Activated T-helper 9 cell treated with anti-CD3 and anti-CD28 coated beads, Interleukin-2, amount 50 U/mL, for 16 hours (primary cell): ENCODE data around the gene TRIO.

Source experiments
- DNase-seq: peaks from one replicate; pipeline ENCODE4 v3.0.0-alpha.2; 2020; ENCODE audit warnings: low read depth

The TRIO gene

DNA sequence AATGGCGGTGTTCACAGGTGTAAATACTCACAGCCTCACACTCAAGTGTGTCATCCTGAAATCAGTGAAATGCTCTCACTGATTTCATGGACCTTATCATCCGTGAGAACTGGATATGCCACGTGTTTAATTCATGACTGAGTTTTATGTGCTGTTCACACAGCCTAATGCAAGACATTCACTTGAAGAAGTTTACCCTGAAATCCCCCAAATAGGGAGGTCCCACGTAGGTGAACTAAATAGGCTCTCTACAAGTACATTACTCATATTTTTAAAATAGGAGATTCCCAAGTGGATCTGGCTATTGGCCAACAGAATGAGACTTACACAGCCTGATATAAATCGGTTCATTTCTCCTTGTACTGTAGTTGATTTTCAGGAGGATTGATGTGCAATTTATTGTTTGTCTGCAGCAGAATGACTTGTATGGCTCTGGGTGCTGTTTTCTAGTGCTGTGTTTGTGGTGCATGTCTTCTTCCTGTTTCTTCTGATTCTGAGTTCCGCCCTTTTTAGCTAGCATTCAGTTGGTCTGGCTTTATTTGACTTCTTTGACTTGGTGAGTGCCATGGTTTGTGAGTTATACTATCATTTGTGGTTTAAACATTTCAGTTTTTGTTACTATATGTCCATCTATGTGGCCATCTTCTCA lies 25.1 kb downstream of the TRIO start:
- no peak for DNase-seq

DNA sequence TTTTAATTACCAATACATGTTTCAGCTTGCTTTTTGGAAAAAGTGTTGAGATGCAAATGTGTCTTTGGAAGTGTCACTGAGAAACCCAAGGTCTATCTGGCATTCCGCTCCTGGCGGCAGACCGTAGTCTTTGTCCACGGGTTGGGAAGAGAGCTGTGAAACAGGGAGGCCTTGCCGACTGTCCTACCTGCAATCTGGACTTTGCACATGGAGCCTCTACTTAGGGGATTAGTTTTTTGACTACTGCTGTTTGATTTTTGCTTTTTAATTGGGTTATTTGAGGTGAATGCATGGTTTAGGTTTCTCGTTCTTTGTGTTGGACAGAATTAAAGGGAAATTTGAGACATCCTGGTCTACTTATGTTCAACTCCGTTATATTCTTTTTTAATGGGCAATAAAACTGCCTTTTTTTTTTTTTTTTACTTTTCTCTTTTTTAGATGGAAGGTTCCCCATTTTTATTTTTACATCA lies 25.7 kb downstream of the TRIO start:
- DNase-seq = no peak

DNA sequence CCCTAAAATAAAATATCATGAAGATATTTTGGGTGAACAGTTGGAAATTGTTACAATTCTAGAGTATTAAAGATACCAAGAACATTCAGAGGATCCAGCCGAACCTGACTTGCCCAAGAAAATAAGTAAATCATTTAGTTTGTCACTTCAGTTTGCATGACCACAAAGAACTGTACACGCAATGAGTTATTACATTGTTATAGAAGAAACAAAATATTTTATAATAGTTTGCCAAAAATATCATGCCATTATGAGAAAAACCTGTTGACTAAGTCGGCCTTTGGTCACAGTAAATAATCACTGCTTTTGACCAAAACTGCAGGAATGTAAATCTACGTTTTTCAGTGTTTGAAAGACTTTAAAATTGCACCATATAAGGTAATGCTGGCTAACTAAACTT lies 27.9 kb downstream of the TRIO start:
- DNase-seq = no peak

DNA sequence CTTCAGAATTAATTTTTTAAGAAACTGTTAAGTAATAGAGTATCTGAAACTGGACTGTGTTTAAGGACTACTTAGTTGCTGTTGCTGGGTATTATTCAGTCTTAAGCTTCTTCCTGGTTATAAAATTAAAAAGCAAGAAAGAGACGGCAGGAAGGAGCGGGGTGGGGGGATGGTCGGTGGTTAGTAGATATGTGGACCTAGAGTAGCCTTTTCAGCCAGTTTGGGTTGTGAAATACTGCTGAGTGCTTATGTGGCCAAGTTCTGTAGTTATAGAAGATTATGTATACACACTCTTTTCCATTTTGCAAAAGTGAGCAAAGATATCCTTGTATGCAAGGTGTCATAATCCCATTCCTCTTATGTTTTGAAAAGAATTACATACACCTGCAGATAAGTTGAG lies 28.5 kb downstream of the TRIO start:
- DNase-seq = no peak

DNA sequence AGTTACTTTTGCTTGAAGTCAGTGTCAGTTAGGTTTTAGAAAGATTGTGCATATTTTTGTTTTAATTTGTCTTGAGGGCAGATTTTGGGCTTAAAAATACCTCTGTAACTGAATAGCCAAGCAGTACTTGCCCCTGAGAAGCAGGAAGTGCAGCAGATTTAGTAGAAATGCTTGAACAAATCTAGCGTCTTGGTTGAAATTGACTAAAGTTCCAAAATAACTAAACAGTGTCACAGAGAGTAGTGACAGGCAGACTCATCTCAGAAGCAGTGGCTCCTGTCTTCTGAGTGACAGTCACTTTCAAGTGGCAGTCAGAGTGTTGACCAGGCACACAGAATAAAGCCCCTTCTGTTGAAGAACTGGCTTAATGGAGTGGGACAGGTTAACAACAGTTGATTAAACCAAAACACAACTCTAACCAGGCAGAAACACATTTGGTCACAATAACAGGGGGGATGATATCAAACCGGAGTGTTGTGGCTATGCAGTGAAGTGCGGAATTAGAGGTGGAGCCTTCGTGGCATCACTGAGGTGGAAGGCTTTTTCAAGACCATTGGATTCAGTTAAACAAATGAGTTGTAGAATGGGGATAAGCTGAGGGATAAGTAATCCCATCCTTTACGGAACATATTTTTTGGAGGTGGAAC lies 29.1 kb downstream of the TRIO start:
- DNase-seq = no peak

DNA sequence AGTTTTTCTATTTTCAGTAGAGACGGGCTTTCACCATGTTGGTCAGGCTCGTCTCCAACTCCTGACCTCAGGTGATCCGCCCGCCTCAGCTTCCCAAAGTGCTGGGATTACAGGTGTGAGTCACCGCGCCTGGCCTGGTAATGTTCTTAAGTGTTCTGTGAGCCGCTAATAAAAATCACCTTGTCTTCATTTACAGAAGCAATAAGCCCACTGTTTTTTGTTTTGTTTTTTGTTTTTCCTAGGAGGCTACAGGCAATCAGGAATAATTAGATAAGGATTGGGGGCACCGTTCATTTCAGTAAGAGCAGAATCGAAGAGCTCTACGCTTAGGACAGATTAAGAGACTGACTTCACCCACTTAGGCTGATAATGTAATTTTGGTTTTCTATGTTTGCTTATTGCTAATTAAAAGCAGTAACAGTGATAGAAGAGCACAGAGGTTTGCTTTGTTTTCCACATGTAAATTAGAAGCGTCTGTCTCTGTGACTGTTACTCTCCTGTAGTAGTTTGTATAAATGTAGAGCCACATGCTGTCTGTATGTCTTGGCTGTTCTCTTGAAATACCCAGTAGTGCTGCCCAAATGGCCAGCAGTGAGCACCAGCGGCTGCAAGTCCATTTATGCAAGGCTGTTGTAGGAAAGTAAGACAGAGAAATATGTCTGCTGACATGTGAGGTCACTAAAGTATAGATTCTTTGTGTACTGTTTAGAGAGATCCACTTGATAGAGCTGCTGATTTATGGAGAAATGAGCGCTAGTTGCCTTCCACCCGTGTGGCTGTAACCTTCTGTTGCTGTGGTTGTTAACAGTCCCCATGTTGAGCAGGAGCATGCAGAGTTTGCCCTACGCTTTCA lies 30.5 kb downstream of the TRIO start:
- DNase-seq = no peak

DNA sequence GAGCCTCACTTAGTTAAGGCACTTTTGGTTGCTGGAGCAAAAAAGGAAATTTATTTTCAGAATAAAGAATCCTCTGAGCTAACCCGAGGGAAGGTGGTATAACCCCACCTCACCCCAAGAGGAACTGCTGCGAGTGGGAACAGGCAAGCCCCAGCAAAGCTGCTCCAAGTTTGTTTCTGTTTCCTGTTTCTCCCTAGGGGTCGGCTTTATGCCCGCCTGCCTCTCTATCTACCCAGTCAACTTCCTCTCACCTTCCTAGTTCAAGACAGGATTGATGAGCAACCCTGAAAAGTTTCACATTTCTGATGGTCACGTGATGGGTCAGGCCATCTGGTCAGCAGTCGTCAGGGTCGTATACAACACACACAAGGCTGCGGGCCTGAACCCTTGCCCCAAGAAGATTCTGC lies 31.1 kb downstream of the TRIO start:
- DNase-seq = no peak

DNA sequence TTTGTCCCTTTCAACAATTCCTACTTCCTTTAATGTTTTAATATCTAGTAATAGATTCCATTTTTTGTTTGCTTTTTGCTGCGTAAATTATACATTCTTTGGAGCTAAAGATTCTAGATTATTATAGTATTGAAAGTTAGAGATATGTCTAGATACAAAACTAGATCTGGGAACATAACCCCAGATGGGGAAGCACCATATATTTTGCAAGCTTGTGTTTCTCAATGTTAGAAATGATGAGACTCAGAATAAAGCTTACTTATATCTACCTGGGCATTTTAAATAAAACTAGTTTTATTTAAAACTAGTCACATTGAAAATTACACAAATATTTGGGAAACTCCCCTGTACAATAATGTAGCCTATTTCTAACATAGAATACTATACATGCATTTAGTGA lies 32.2 kb downstream of the TRIO start:
- no peak for DNase-seq

DNA sequence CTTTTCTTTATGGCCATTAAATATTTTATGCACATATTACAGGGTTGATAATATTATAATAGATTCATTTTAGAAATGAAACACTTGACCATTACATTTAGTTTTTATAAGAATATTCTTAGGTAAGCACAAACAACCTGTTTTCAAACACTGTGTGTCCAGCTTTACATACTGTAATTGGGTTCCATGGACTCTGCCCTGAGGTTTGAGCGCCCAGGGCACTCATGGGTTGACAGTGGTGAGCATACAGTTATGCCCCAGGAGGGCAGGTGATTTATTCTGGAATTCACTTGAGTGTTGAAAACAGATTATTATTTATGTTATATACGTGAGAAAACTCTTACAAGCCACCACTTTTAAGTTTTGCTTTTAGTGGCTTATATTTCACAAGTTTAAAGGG lies 33.7 kb downstream of the TRIO start:
- DNase-seq = no peak

DNA sequence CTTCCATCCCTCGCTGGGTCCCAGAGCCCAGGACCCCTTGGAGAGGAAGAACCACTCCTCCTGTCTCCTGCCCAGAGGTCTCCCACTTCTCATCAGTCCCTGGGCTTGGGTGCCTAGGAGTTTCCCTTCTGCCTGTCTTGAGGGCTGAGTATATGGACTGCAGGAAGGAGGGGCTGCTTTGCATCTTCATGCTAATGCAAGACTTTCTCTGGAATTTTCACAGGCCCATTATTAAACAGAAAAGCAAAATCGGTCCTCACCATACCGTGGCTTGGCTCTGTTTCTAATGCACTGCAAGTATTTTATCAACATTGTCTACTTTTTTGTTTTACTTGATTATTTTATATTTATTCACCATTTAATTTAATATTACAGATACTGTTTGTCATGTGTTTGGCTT lies 34.5 kb downstream of the TRIO start:
- DNase-seq = no peak

DNA sequence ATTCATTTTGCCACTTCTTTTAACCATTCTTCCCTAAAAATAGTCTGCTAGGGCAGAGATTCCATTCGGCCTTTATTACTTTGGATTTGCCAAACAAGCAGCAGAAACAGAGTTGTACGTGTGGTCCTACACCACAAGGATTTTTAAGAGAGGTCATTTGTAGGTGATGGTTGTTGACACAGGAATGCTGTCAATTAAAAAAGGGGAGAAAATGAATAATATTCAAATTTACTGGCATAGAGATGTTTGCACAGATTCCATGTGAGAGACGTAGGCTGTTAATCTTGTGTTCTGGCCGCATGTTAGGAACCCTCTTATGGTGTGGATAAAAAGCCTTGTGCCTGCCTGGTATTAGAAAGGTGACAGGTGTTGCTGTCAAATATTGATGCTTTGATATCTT lies 34.9 kb downstream of the TRIO start:
- DNase-seq = no peak

DNA sequence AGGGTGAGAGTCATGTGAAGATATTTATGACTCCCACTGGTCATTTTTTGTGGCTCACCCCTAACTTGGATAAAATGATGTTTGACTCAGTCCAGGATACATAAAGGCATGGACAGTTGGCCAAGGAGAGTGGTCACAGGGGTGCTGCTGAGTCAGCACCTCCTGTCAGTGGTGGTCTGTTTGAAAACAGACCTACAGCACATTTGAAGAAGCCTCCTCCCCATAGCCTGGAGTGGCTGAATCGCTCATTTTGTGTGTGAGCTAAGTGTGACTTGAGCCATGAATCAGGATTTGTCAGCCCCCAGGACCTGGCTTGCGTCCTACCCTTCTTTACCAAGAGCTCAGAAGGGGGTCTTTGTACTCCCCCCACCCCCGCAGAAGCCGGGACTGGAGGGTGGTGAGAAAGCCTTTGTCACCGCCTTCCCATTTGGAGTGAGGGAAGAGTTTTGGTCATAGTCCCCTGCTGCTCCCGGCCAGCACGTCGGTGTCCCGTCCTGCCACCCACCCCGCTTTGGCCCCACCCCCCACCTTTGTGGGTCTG lies 35.6 kb downstream of the TRIO start:
- no peak for DNase-seq

DNA sequence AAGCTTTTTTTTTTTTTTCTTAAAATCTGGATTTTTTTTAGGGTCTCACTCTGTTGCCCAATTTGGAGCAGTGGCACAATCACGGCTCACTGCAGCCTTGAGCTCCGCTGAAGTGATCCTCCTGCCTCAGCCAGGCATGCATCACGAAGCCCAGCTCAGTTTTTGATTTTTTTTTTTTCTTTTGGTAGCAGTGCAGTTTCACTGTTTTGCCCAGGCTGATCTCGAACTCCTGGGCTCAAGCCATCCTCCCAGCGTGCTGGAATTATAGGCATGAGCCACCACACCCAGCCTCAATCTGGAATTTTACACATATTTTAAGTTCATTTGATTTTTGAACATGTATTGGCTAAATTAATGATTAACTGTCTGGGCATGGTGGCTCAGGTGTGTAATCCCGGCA lies 36.3 kb downstream of the TRIO start:
- DNase-seq = no peak

DNA sequence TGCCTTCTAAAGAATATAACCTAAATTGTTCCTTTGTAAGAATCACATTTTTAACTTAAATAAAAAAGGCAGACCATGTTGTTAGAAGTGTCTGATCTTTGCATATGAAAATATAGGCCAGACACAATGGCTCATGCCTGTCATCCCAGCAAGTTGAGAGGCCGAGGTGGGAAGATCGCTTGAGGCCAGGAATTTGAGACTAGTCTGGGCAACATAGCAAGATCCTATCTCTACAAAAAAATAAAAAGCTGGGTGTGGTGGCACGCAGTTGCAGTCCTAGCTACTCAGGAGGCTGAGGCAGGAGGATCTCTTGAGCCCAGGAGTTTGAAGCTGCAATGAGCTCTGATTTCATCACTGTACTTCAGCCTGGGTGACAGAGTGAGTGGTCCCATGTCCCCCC lies 37.3 kb downstream of the TRIO start:
- no peak for DNase-seq

DNA sequence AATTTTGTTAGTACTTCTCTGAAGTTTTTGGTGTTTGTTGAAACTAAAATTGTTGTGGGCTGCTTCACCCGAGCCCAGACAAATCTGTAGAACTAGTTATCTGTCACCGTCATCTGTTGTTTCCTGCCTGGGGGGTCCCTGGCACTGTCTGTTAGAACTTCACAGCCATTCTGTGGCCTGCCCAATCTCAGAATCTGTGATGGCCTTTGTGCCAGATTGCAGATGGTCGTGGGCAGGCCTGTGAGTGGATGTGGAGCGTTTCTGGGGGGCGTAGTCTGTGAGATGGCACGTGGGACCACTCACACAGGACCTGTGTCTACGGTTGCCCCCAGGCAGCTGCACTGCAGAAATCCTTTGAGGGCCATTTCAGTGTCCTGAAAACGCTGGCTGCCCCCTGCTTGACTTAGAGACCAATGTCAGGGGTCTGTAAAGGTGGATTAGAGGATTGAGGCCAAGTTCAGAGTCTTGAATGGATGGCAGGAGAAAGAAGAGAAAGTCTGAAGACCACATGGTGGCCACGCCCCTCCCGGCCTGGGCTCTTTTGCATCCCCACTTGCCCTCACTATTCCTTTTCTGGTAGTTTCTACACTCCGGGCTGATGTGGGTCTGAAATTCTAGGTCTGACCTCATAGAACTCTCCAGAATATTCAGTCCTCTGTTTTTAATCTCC lies 38.3 kb downstream of the TRIO start:
- DNase-seq = no peak

DNA sequence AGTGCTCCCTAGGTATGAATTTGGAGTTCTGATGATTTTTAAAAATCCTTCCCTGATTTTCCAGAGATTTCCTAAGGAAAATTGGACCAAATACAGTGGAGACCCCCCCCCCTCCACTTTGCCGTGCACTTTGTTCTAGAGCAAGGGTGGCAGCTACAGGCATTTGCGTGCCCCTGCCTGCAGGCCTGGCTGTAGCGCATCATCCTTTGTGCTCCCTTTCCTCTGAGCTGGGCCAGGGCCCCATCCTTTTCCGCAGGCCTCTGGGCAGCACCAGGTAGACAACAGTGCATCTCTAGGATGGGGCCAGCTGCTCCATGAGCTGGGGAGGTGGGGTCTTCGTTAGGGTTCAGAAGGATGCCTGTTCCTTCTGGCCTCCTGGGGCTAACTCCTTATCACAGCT lies 39.6 kb downstream of the TRIO start:
- no peak for DNase-seq

DNA sequence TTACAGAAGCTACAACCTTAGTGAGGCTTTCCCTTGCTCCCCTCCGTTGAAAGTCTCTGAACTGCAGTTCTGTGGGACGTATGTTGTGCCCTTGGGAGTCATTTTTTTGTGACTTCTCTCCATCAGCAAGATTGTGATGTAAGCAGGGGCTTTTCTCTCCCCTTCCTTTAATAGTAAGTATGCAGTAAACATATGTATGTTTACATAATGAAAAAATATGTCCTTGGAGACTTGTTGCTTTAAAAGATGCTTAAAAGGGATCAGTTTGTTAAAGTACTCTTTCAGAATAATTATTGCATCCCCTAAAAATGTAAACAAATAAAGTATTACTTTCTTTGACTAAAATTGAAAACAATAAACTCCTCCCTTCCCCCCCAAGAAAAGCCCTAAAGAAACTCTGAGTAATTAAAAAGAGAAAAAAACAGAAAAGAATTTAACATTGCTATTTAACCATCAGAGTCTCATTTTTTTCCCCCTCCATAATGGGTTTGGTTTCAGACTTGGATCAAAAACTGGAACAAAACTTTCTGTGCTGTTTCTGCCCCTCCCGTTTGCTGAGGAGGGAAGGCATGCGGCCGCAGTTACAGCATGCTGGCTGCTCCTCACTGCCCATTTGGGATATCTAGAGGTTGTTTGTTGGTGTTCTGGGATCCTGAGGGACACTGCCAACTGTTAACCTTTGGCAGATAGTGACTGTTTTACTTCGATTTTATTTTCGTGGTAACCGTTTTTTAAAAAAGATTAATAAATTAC lies 40.2 kb downstream of the TRIO start:
- no peak for DNase-seq

DNA sequence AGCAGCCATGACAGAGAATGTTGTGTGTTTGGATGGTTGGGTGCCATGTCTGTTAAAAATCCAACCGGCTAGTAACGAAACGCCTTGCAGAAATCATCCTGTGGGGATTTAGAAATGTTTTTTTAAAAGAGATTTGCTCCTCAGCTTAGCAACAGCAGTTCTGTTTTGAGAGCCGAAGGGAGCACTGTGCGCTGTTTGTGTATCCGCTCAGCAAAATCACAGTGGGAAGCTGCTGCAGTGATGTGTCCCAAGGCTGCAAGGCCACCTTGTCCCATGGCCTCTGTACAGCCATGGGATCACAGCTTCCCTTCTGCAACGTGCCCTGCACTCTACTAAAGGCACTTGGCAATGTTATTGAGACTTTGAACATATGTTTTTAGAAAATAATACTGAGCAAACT lies 40.9 kb downstream of the TRIO start:
- no peak for DNase-seq

DNA sequence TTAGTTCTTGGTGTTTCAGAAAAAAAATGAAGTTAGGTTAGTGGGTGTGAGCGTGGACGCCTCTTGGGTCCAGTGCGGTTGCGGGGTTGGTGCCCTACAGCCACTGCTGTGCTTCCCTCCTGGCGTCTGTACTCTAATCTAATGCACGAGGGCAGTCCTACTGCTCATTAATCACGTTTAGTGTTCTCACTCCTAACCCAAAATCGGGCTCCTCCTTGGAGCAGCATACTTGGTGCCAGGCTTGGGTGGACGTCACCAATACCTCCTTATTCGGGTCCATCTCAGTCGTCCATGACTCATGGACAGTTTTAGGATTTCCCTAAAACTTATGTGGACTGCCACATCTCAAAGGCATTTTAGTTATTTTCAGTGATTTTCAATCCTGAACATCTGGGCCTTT lies 41.6 kb downstream of the TRIO start:
- no peak for DNase-seq

DNA sequence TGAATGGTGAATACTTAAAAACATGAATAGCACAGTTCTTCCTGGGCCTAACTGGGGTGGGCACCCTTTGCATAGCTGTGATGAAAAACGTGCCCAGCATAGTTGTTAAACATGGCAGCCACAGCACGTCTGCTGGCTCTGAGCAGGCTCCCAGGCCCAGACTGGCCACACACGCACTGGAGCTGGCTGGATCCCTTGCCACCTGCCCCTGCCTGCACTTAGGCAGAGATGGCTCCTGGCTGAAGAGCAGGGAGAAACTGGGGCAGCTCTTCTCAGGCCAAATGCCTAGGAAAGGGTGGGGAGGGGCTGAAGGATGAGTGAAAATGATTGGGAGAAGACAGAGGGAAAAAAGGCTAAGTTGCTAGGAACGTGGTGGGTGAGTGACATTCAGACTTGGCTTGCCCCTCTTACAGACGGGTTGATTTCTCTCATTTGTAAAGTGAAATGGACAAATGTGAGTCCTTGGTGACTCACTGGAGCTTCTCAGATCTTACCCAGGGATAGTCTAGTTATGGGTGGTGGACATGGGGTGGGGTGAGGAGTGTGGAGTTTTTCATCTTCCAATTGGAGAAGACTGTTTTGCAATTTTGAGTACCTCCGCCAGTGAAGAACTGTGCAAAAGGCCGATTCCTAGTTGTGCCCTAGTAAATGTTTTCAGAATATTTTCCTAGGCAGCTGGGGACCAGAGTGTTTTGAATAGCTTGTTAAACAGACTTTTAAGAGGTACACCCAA lies 42.4 kb downstream of the TRIO start:
- DNase-seq = no peak
